Measurements from ENCODE around the gene SIGLEC9.

DNA sequence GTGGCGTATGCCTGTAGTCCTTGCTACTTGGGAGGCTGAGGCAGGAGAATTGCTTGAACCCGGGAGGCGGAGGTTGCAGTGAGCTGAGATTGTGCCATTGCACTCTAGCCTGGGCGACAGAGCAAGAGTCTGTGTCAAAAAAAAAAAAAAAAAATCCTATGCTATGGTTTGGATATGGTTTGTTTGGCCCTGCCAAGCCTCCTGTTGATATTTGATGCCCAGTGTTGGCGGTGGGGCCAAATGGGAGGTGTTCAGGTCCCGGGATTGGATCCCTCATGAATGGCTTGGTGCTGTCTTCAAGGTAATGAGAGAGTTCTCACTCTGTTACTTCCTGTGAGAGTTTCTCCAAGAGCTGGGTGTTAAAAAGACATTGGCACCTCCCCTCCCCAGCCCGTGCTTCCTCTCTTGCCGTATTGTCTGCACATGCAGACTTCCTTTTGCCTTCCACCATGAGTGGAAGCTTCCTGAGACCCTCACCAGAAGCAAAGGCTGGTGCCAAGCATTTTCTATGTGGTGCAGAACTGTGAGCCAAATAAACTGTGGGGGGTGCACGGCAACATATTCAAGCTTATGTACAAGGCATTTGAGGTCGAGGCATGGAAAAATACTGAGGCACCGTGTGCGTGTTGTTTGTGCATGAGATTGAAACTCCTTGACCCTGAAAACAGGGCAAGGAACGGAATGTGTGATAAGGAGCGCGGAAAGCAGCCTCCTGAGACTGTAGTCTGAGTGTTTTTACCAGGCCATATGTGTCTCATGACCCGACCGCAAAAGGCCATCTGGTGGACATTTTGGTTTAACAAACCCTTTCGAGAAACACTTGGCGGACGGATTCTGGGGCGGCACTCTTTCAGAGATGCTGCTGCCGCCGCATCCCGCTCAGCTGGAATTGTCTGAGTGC is 7.3 kb downstream of the SIGLEC9 start:
- TF ChIP-seq CTCF (conservative IDR thresholded peaks at IDR 0.05; ENCODE audit: low read depth, low read length) (no peak; the same call in 1 of the 2 replicates), EZH2phosphoT487 (IDR thresholded peaks at IDR 0.05; ENCODE audit: borderline replicate concordance, low read length) (no peak)

All from PC-3 (cell line).